ENCODE measurements around the gene CLDN34. TPM values are rescaled to one million over a fixed set of nuclear protein-coding genes. Genes with fewer than 3 reads are reported as not detected.

The CLDN34 gene
- total and polyA plus RNA-seq, 4 donors: 0.50 TPM; not detected in 3

GRCh38 chrX:10009741-10010140, 42.6 kb downstream of the CLDN34 start:
- H3K36me3 ChIP-seq (ENCODE audit: control insufficient read depth in 4 of 4, insufficient read depth in 3 of 4, low read depth in 1 of 4, low read length in 3 of 4): no peaks in the 10 kb centered on the region
- H3K27ac ChIP-seq (ENCODE audit: low read depth in 1 of 2, low read length in 2 of 2): no peak overlapping the region

GRCh38 chrX:10010686-10011085, 43.5 kb downstream of the CLDN34 start:
- Histone ChIP-seq H3K4me1 (ENCODE audit: control insufficient read depth in 4 of 4, insufficient read depth in 4 of 4, low read length in 3 of 4) (peaks cover 0 to 6% (median 0%) of the 10 kb centered on the region in 4 donors), H3K27ac (ENCODE audit: low read depth in 1 of 2, low read length in 2 of 2) (no peak overlapping the region), H3K9me3 (ENCODE audit: control insufficient read depth in 4 of 4, low read length in 3 of 4) (no peaks in the 10 kb centered on the region), H3K36me3 (ENCODE audit: control insufficient read depth in 4 of 4, insufficient read depth in 3 of 4, low read depth in 1 of 4, low read length in 3 of 4) (no peaks in the 10 kb centered on the region), H3K4me3 (ENCODE audit: low read depth in 1 of 3, low read length in 3 of 3) (no peak overlapping the region), H3K27me3 (ENCODE audit: control insufficient read depth in 4 of 4, insufficient read depth in 4 of 4, low read length in 3 of 4) (no peaks in the 10 kb centered on the region), H3K9ac (ENCODE audit: low read depth in 1 of 2, low read length in 2 of 2) (no peak overlapping the region)
- no peak for DNase-seq (ENCODE audit: low spot score)
- 61% methylated on average over 5 of the region's 5 CpGs for WGBS
- TF ChIP-seq NR2F2 (IDR thresholded peaks at IDR 0.05): no peak
- no peak for TF ChIP-seq MAX (IDR thresholded peaks at IDR 0.05)
- no peak for TF ChIP-seq SP1 (IDR thresholded peaks at IDR 0.05)

More at GRCh38 chrX:10009741-10010140, 42.6 kb downstream of the CLDN34 start:
- Histone ChIP-seq H3K27me3 (ENCODE audit: control insufficient read depth in 4 of 4, insufficient read depth in 4 of 4, low read length in 3 of 4) (no peaks in the 10 kb centered on the region), H3K4me1 (ENCODE audit: control insufficient read depth in 4 of 4, insufficient read depth in 4 of 4, low read length in 3 of 4) (peaks cover 0 to 6% (median 0%) of the 10 kb centered on the region in 4 donors), H3K4me3 (ENCODE audit: low read depth in 1 of 3, low read length in 3 of 3) (no peak overlapping the region), H3K9me3 (ENCODE audit: control insufficient read depth in 4 of 4, low read length in 3 of 4) (no peaks in the 10 kb centered on the region), H3K9ac (ENCODE audit: low read depth in 1 of 2, low read length in 2 of 2) (no peak overlapping the region)
- WGBS: 88% methylated on average over 1 of the region's 1 CpG
- TF ChIP-seq ATF3 (IDR thresholded peaks at IDR 0.05): no peak
- no peak for TF ChIP-seq SP1 (IDR thresholded peaks at IDR 0.05)
- no peak for TF ChIP-seq ZBTB33 (IDR thresholded peaks at IDR 0.05)
- TF ChIP-seq HNF4G (IDR thresholded peaks at IDR 0.05): no peak
- TF ChIP-seq NR2F2 (IDR thresholded peaks at IDR 0.05): no peak
- no peak for TF ChIP-seq EGR1 (IDR thresholded peaks at IDR 0.05; ENCODE audit: low read depth in 2 of 2)
- no peak for TF ChIP-seq RAD21 (IDR thresholded peaks at IDR 0.05)
- TF ChIP-seq CTCF (IDR thresholded peaks at IDR 0.05; ENCODE audit: low read depth, low read length, missing input control): no peak
- TF ChIP-seq JUND (IDR thresholded peaks at IDR 0.05): no peak
- TF ChIP-seq TAF1 (conservative IDR thresholded peaks at IDR 0.05): no peak
- no peak for TF ChIP-seq GABPA (IDR thresholded peaks at IDR 0.05 in 1 of 2, conservative IDR thresholded peaks at IDR 0.05 in 1 of 2)
- TF ChIP-seq MAX (IDR thresholded peaks at IDR 0.05): no peak
- no peak for TF ChIP-seq YY1 (IDR thresholded peaks at IDR 0.05)
- no peak for TF ChIP-seq HNF4A (conservative IDR thresholded peaks at IDR 0.05)
- TF ChIP-seq FOXA1 (IDR thresholded peaks at IDR 0.05): no peak
- no peak for TF ChIP-seq FOXA2 (IDR thresholded peaks at IDR 0.05)
- DNase-seq (ENCODE audit: low spot score): no peak
